EL (cell line): Measurements from ENCODE around the gene AP1S1.
"Not testable (repeated sequence)": the region's sequence is repeated elsewhere in the genome, so short reads cannot be mapped to it uniquely, and the experiment has no call there.

Source experiments
- DNase-seq: peaks from one replicate; pipeline ENCODE4 v3.0.0-alpha.2; 2016

Gene AP1S1

DNA sequence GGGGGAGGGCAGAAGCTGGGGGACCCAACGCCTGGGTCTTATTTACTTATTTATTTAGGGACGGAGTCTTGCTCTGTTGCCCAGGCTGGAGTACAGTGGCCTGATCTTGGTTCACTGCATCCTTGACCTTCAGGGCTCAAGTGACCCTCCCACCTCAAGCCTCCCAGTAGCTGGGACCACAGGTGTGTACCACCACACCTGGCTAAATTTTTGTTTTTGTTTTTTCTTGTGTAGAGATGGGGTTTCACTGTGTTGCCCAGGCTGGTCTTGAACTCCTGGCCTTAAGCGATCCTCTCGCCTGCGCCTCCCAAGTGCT is 48.3 kb downstream of the AP1S1 start:
- no peak for DNase-seq

DNA sequence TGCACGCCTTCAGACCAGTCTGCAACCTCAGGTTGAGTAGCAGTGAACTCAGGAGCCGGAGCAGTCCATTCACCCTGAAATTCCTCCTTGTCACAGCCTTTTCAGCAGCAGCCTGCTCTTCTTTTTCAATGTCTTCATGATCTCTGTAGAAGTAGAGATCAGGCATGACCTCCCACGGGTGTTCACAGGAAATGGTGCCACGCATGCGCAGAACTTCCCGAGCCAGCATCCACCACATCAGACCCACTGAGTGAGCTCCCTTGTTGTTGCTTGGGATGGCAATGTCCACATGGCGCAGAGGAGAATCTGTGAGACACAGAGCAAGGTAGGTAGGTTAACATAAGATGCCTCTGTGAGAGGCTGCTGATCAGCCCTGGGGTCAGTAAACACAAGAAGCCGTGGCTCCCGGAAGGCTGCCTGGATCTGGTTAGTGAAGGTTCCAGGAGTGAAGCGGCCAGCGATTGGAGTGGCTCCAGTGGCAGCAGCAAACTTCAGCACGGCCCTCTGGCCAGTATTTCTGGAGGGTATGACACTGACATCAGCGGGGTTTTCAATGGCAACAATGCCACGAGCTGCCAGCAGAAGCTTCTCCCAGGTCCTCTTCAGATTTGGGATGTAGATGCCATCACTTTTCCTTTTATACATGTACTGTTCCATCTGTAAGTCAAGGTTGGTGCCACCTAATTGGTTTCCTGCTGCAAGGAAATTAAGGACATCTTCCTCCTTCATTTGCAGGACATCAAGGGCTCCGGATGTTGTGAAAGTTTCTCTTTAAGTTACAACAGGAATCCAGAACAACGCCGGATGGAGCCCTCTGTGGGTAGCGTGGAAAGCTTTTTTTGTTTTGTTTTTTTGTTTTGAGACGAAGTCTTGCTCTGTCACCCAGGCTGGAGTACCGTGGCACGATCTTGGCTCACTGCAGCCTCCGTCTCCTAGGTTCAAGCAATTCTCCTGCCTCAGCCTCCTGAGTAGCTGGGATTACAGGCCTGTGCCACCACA is 49.8 kb downstream of the AP1S1 start:
- DNase-seq = not testable (repeated sequence)

DNA sequence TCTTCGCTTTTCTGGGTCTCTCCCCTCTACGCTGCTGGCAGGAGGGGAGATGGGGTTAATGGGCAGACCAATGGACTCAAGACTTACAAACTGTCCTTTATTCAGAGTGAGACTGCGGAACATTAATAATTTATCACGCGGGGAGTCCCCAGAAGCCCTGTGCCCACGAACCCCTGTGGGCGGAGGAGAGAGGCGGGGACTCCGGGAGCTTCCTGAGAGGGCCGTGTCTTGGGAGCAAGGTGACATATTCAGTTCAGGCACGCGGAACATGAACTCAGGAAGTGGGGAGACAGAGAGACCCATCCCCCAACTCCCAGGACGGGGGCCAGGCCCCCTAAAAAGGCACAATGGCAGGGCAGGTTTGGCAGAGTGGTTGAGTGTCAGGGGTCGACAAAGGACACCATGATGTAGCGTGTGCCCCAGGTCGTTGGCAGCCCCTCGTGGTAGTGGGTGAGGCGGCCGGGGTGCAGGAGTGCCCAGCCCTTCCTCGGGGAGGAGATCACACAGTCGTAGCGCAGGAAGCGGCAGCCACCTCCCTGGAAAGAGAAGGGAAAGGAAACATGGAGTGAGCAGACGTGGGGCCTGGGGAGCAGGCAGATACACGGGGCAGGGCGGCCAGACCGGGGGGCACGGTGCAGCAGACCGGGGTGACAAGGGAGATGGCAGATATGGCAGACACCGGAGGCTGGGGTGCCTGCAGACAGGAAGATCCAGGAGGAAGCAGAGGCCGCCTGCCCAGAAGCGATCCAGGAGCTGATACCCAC is 51.8 kb downstream of the AP1S1 start:
- DNase-seq = no peak

DNA sequence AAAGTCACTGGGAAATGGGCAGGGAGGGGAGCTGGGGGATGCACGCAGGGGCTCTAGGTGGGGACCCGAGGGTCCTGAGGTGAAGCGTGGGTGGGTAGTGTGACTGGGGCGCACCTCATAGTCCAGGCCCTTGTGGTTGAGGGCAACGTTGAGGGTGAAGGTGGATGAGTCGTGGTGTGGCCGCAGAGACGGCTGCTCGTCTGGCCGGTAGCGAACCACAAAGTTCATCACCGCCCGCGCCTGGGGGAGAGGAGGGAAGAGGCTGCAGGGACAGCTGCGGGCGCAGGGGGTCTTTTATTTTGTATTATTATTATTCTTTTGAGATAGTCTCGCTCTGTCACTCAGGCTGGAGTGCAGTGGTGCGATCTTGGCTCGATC is 52.4 kb downstream of the AP1S1 start:
- DNase-seq = no peak

- DNase-seq = no peak
Observed at GRCh38 chr7:101207459-101207858, 53.2 kb downstream of the AP1S1 start.

DNA sequence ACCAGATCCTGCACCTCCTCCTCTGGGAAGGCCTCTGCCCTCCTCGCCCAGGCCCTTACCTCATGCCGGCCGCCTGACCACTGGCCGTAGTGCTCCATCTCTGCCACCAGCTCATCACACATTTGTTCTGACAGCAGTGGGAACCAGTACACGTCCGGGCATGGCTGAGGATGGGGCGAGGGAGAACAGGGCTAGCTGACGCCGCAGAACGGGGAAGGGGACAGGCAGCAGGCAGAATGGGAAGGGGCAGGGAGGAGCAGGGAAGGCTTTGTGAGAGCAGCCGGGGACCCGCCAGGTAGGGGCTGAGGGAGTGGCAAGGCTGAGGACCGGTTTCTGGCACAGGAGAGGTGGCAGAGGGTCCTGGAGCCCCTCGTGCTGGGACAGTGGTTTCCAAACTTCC is 54.5 kb downstream of the AP1S1 start:
- no peak for DNase-seq

- DNase-seq = no peak
Observed at GRCh38 chr7:101210143-101210542, 55.9 kb downstream of the AP1S1 start.
